ENCODE results near the gene ARCN1.

ARCN1 gene
- 154 to 330 (median 248) reads per million in 9 experiments for total RNA-seq

- Mint-ChIP-seq H3K9me3 (no peaks in the 10 kb centered on the region), H3K4me3 (peak within 1 kb of the TSS; percentile 84 to 90), H3K27ac (peak within 1 kb of the TSS; percentile 94 to 97), H3K36me3 (ENCODE audit: insufficient read depth) (peaks cover 27% of the 10 kb centered on the region), H3K4me1 (ENCODE audit: low read depth in 2 of 2) (peaks cover 38 to 47% of the 10 kb centered on the region in 2 donors), H3K27me3 (no peaks in the 10 kb centered on the region)
- peak; percentile 82 for ATAC-seq (replicated peaks)
- peak; percentile 67 to 68 (median 67) for DNase-seq
Observed at GRCh38 chr11:118572061-118572980, at the start of gene ARCN1. Gene ARCN1, plus strand, starts transcription at chr11:118572409. Its CDS starts 139 bp downstream, at chr11:118572548.

GRCh38 chr11:118522571-118523072, 49.6 kb upstream of the ARCN1 start:
- Mint-ChIP-seq H3K36me3 (ENCODE audit: insufficient read depth) (peaks cover 54% of the 10 kb centered on the region), H3K9me3 (no peaks in the 10 kb centered on the region), H3K27ac (no peak overlapping the region), H3K4me3 (no peak overlapping the region), H3K27me3 (no peaks in the 10 kb centered on the region), H3K4me1 (ENCODE audit: low read depth in 2 of 2) (peaks cover 10 to 14% of the 10 kb centered on the region in 2 donors)
- DNase-seq (no peak), ATAC-seq (replicated peaks) (no peak)

DNA sequence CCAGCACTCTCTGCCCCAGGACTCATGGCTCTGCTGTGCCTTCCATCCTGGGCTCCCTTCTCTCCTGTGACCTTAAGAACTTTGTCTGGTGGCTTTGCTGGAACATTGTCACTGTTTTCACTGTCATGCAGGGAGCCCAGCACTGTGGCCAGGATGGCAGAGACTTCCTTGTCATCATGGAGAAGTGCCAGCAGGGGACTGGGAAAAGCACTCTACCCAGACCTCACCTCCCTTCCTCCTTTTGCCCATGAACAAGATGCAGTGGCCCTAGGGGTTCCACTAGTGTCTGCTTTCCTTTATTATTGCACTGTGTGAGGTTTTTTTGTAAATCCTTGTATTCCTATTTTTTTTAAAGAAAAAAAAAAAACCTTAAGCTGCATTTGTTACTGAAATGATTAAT, 47.9 kb upstream of the ARCN1 start:
- peak overlapping the region; percentile 31 to 58 for H3K27ac Mint-ChIP-seq
- H3K4me1 Mint-ChIP-seq (ENCODE audit: low read depth in 2 of 2) = peaks cover 16 to 19% of the 10 kb centered on the region in 2 donors
- H3K27me3 Mint-ChIP-seq = no peaks in the 10 kb centered on the region
- H3K36me3 Mint-ChIP-seq (ENCODE audit: insufficient read depth) = peaks cover 45% of the 10 kb centered on the region
- no peak for DNase-seq
- no peaks in the 10 kb centered on the region for H3K9me3 Mint-ChIP-seq
- ATAC-seq (replicated peaks) = no peak
- no peak overlapping the region for H3K4me3 Mint-ChIP-seq

- Mint-ChIP-seq H3K27ac (peak overlapping the region; percentile 31 to 58), H3K4me1 (ENCODE audit: low read depth in 2 of 2) (peaks cover 18 to 24% of the 10 kb centered on the region in 2 donors), H3K36me3 (ENCODE audit: insufficient read depth) (peaks cover 40% of the 10 kb centered on the region), H3K9me3 (no peaks in the 10 kb centered on the region), H3K27me3 (no peaks in the 10 kb centered on the region), H3K4me3 (no peak overlapping the region)
- DNase-seq (no peak), ATAC-seq (replicated peaks) (no peak)
Observed at GRCh38 chr11:118524757-118525470, 47.3 kb upstream of the ARCN1 start.

DNA sequence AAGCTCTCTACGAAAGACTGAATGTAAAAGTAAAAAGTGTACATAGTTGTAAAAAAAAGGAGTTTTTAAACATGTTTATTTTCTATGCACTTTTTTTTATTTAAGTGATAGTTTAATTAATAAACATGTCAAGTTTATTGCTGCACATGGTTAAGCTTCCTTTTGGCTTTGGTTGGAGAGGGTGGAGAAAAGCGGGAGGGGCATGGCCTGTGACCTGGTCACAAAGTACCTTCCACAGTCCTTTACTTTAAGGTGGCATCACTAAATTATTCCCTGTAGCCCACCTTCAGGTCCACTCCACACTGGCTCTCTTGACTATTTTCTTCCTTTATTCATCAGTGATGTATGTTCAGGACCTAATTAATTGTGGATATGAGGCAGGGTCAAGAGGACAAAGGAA, 45.5 kb upstream of the ARCN1 start:
- Mint-ChIP-seq H3K36me3 (ENCODE audit: insufficient read depth) (peaks cover 22% of the 10 kb centered on the region), H3K27me3 (no peaks in the 10 kb centered on the region), H3K4me1 (ENCODE audit: low read depth in 2 of 2) (peaks cover 24 to 32% of the 10 kb centered on the region in 2 donors), H3K9me3 (no peaks in the 10 kb centered on the region), H3K27ac (no peak overlapping the region), H3K4me3 (no peak overlapping the region)
- DNase-seq = no peak
- ATAC-seq (replicated peaks) = no peak

GRCh38 chr11:118527109-118527508, 45.1 kb upstream of the ARCN1 start, which contains the start of gene TTC36:
Gene TTC36, plus strand, starts transcription at chr11:118527474. Its CDS starts 21 bp downstream, at chr11:118527495.
- no peak within 1 kb of the TSS for H3K4me3 Mint-ChIP-seq
- ATAC-seq (replicated peaks) = no peak
- H3K27ac Mint-ChIP-seq = peak within 1 kb of the TSS in 1 of 2 donors; percentile 44

GRCh38 chr11:118528511-118528910, 43.7 kb upstream of the ARCN1 start:
- Mint-ChIP-seq H3K36me3 (ENCODE audit: insufficient read depth) (peaks cover 9% of the 10 kb centered on the region), H3K27ac (peak overlapping the region in 1 of 2 donors; percentile 60), H3K9me3 (no peaks in the 10 kb centered on the region), H3K4me1 (ENCODE audit: low read depth in 2 of 2) (peaks cover 27 to 35% of the 10 kb centered on the region in 2 donors), H3K4me3 (no peak overlapping the region), H3K27me3 (no peaks in the 10 kb centered on the region)
- no peak for ATAC-seq (replicated peaks)
- no peak for DNase-seq

More at GRCh38 chr11:118527109-118527508, 45.1 kb upstream of the ARCN1 start, which contains the start of gene TTC36:
- Mint-ChIP-seq H3K36me3 (ENCODE audit: insufficient read depth) (peaks cover 19% of the 10 kb centered on the region), H3K4me1 (ENCODE audit: low read depth in 2 of 2) (peaks cover 27 to 35% of the 10 kb centered on the region in 2 donors), H3K27me3 (no peaks in the 10 kb centered on the region), H3K9me3 (no peaks in the 10 kb centered on the region)
- DNase-seq = no peak

- Mint-ChIP-seq H3K9me3 (no peaks in the 10 kb centered on the region), H3K4me3 (peak overlapping the region; percentile 84 to 88), H3K4me1 (ENCODE audit: low read depth in 2 of 2) (peaks cover 27 to 30% of the 10 kb centered on the region in 2 donors), H3K27ac (peak overlapping the region in 1 of 2 donors; percentile 80), H3K36me3 (ENCODE audit: insufficient read depth) (peaks cover 7% of the 10 kb centered on the region), H3K27me3 (no peaks in the 10 kb centered on the region)
- ATAC-seq (replicated peaks) (no peak), DNase-seq (no peak)
Observed at GRCh38 chr11:118529584-118530175, 42.5 kb upstream of the ARCN1 start.

DNA sequence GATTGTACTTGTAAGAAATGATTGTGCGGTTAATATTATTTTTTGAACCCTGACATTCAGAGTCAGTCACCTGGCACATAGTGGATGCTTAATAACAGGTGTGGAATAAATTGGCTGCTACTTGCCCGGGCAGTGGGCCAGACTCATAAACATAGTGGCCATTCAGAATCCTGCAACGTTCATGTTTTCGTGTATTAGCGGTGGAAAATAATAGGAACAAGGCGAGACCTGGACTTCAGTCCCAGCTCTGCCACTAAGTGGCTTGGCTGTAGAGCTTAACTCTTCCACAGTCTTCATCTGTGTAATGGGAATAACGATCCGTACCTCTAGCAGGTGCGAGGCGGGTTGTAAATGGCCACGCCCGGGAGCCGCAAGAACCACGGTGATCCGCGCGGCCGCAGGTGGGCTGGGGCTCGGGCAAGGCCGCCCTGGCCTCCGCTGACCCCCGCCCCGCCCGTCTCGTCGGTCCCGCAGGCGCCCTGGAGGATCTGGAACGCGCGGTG, 42.0 kb upstream of the ARCN1 start:
- Mint-ChIP-seq H3K27me3 (no peaks in the 10 kb centered on the region), H3K27ac (peak overlapping the region in 1 of 2 donors; percentile 80), H3K9me3 (no peaks in the 10 kb centered on the region), H3K4me3 (peak overlapping the region; percentile 84 to 88), H3K4me1 (ENCODE audit: low read depth in 2 of 2) (peaks cover 24 to 30% of the 10 kb centered on the region in 2 donors), H3K36me3 (ENCODE audit: insufficient read depth) (peaks cover 3% of the 10 kb centered on the region)
- no peak for ATAC-seq (replicated peaks)
- DNase-seq = no peak

DNA sequence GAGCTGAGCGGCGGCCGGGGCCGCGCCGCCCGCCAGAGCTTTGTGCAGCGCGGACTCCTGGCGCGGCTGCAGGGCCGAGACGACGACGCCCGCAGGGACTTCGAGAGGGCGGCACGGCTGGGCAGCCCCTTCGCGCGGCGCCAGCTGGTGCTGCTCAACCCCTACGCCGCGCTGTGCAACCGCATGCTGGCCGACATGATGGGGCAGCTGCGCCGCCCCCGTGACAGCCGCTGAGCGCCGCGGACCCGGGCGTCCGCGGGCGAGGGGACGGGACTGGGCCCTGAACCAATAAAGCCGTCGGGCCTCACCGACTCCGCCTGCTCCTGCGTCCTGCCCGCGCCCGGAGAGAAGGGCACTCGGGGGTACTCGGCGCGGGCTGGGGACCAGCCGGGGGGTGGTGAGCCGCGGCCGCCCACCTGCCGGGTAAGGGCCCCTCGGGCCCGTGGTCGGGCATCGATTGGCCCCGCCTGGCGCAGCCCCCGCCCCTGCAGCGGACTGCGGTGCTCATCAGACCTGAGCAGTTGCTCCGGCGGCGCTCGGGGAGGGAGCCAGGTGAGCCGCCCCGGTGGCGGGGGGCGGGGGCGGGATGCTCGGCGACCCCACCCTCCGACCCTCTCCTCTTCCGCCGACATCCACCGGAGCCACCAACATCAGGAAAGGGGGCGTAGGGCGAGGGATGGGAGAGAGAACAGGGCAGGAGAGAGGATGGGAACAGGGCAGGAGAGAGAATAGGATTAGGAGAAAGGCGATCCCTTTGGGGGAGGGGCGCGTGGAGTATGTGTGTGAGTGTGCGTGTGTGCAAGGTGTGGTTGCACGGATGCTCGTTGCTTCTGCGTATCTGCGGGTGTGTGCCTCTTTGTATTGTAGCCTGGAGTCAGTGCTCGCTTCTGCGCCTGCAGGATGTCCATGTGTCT, 41.3 kb upstream of the ARCN1 start, which contains the start of gene TMEM25:
TMEM25 (plus strand) TSS at position 510 of the 914 bp plus-strand sequence. CDS start 610 bp downstream, outside the sequence.
- H3K4me3 Mint-ChIP-seq = peak within 1 kb of the TSS; percentile 84 to 88
- DNase-seq (peak; percentile 47 to 63 (median 57)), ATAC-seq (replicated peaks) (peak; percentile 84)
- H3K4me1 Mint-ChIP-seq (ENCODE audit: low read depth in 2 of 2) = peaks cover 24 to 30% of the 10 kb centered on the region in 2 donors
- no peaks in the 10 kb centered on the region for H3K9me3 Mint-ChIP-seq
- no peaks in the 10 kb centered on the region for H3K36me3 Mint-ChIP-seq (ENCODE audit: insufficient read depth)
- no peaks in the 10 kb centered on the region for H3K27me3 Mint-ChIP-seq
- peak within 1 kb of the TSS; percentile 80 to 87 for H3K27ac Mint-ChIP-seq

DNA sequence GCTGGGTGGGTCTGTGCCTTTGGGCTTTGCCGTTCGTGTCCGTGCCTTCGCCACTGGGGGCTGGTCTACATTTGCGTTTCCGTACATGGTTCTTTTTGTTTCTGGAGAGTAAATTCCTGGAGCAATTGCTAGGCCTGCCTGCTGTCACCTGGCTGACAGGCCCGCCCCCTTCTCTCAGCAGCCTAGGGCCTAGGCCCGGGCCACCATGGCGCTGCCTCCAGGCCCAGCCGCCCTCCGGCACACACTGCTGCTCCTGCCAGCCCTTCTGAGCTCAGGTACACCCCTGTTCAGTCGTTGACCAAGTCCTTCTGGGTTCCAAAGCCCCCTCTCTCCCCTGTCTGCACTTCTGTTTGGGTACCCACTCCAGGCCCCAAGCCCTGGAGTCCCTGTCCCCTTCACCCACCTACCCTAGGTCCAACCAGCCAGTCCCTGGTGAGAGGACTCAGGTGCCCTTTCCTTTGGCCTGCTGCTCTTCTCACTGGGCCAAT, 40.6 kb upstream of the ARCN1 start:
- Mint-ChIP-seq H3K36me3 (ENCODE audit: insufficient read depth) (no peaks in the 10 kb centered on the region), H3K4me3 (peak overlapping the region; percentile 84 to 88), H3K9me3 (no peaks in the 10 kb centered on the region), H3K27me3 (no peaks in the 10 kb centered on the region), H3K27ac (peak overlapping the region; percentile 69 to 87), H3K4me1 (ENCODE audit: low read depth in 2 of 2) (peaks cover 24 to 30% of the 10 kb centered on the region in 2 donors)
- DNase-seq = no peak
- ATAC-seq (replicated peaks) = peak; percentile 6

GRCh38 chr11:118532091-118532490, 40.1 kb upstream of the ARCN1 start:
- Mint-ChIP-seq H3K27me3 (no peaks in the 10 kb centered on the region), H3K27ac (no peak overlapping the region), H3K4me3 (peak overlapping the region; percentile 84 to 88), H3K9me3 (no peaks in the 10 kb centered on the region), H3K4me1 (ENCODE audit: low read depth in 2 of 2) (peaks cover 21 to 27% of the 10 kb centered on the region in 2 donors), H3K36me3 (ENCODE audit: insufficient read depth) (no peaks in the 10 kb centered on the region)
- DNase-seq (no peak), ATAC-seq (replicated peaks) (no peak)

Measured in effector memory CD8-positive, alpha-beta T cell (primary cell).